HG02870 (cell line): Measurements from ENCODE around the gene CPSF4L.

Experiments
- ATAC-seq: cut with Tn5 transposase; IDR thresholded peaks from one replicate; pipeline ENCODE4 v1.9.1; 2021; ENCODE audit warnings: mild to moderate bottlenecking, moderate library complexity; ENCODE audit not compliant: unreplicated experiment

Gene CPSF4L

DNA sequence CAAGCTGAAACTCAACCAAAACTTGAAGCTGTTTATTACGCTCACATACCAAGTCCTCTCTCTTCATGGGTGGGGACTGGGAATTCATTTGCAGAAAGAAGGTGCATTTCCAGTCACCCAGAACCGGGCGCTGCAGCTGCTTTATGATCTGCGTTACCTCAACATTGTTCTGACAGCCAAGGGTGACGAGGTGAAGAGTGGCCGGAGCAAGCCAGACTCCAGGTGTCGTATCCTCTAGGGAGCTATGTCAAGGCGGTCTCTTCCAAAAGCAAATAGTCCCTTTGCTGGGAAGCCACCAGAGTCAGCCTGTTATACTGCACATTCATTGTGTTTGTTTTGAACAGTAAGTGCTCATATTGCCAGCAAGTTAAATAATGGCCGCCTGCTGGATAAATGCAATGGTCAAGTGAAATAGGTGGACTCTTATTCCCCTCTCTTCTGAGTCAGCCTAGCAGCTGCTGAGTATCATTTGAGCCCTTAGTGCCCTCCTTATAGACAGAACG is 56.2 kb downstream of the CPSF4L start:
- no peak for ATAC-seq

DNA sequence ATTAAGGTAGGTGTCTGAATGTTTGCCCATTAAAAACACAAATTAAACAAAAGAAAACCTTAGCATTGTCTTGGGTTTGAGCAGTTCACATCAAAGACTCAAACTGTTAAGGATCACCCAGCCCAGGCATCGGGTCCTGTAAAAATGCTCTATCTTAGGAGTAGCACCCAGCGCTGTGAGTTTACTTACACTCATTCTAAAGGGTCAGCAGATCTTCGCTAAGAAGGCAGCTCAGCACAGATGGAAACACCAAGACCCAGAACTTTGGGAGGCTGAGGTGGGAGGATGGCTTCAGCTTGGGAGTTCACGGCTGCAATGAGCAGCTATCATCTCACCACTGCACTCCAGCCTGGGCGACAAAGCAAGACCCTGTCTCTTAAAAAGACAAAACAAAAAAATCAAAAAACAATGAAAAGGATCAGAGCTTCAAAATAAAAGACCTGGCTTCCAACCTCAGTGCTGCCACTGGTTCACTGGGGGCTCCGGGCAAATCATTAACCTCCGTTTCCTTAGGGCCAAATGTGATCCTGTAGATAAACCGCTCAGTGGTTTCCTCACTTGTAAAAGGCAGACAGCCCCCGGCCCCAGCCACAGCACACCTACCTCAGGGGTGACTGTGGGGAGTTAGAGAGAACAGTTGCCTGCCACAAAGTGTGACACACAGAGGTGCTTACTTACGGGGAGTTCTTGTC is 57.7 kb downstream of the CPSF4L start:
- no peak for ATAC-seq

DNA sequence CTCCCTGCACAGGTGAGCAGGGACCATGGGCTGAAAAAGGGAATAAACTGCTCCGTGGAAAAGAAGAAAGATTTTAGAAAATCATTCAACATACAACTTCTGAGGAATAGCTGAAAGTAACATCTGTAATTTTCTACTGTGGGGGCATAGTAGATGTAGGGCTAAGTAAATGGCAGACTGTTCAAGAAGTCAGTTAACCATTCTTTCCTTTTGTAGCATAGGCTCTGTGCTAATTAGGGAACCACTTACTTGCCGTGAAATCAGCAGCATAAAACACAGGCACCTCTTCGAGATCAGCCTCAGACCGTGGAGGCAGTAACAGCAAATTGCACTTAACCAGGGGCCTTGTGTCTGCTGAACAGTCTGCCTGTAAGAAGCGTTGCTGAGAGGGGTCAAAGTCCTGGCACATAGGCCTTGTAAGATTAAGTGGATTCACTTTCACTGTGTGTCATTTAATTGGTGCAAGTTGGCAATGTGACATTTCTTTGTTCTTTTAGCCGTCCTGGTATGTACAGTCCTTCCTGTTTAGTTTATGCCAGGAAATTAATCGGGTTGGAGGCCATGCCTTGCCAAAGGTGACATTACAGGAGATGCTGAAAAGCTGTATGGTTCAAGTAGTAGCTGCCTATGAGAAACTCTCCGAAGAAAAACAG is 58.4 kb downstream of the CPSF4L start:
- no peak for ATAC-seq

GRCh38 chr17:73201215-73202069 is 60.2 kb downstream of the CPSF4L start:
- ATAC-seq: no peak

DNA sequence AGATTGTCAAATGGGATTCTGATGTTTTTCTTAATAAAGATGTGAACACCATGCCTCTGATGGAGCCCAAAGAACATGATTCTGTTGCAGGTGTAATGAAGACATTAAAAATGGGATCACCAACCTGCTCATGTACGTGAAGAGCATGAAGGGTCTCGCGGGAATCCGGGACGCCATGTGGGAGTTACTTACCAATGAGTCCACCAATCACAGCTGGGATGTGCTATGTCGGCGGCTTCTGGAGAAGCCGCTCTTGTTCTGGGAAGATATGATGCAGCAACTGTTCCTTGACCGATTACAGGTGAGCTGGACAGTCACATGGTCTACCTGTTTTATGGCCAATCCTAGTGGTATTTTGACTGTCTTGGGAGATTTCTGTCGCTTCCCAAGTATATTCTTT is 61.2 kb downstream of the CPSF4L start:
- no peak for ATAC-seq

DNA sequence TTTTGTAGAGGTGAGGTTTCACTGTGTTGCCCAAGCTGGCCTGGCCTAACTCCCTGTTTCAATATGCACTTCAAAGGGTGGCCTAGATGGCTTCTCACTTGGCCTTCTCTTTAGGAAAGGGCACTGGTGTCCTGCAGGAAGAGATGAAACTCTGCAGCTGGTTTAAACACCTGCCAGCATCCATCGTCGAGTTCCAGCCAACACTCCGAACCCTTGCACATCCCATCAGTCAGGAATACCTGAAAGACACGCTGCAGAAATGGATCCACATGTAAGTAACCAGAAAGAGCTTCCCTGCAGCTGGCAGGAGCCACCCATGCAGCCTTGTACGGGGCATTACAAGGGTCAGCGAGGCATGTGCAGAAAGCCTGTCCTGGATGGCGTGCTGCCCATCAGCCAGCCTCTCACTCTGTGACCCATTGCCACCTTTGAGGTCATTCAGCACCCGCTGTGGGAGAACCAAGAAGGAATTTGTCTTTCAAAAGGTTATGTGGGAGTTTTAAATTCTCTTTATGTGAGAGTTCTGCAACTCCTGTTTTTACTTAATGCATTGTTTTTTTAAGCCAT is 61.8 kb downstream of the CPSF4L start:
- no peak for ATAC-seq

DNA sequence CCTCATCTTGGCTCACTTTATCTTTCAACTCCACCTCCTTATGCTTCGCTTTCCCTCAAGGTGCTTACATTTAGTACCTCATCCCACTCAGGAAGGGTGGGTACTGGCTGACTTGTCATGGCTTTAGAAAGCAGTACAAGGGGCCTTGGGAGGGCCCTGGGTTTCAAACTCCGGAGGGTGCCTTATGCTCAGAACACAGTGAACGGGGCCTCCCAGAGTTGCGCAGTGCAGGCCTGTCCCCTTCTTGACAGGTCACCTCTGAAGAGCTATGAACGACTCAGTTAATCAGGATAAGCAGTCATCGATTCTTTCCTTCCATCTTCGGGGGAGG is 62.8 kb downstream of the CPSF4L start:
- ATAC-seq: no peak
